ENCODE measurements around the gene CTIF. TPM values are rescaled to one million over a fixed set of nuclear protein-coding genes. Genes with fewer than 3 reads are reported as not detected.

CTIF gene
- polyA plus RNA-seq, 1 donor from 2014 or later, result 50.2 TPM

DNA sequence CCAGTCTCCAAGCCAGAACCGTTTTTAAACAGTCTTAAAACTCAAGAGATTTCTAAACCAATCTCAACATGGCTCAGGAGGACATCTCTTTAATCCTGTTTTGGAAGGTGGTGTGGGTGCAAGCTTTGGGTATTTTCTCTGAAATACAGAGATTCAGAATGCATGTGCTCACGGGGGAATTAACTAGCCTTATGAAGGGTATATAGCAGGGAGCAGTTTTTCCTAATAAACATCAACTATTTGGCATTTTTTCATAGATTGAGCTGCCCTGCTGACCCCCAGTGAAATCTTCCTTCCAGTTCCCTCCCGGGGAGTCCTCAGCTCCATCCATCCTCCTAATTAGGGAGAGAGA lies 289.3 kb downstream of the CTIF start:
- Histone ChIP-seq H3K9me2 (ENCODE audit: insufficient read depth, low read length) (no peaks in the 10 kb centered on the region), H3K27me3 (ENCODE audit: insufficient read depth, low read depth, low read length) (no peaks in the 10 kb centered on the region), H3F3A (ENCODE audit: insufficient read depth, low read length, poor library complexity, severe bottlenecking) (no peaks in the 10 kb centered on the region), H3K27ac (ENCODE audit: low read length) (no peak overlapping the region), H4K20me1 (ENCODE audit: insufficient read depth) (no peaks in the 10 kb centered on the region), H3K4me2 (ENCODE audit: low read length) (no peak overlapping the region), H2AFZ (ENCODE audit: low read depth, low read length) (no peak overlapping the region), H3K9ac (ENCODE audit: low read length) (no peak overlapping the region), H3K9me3 (ENCODE audit: low read length) (no peaks in the 10 kb centered on the region), H3K4me3 (ENCODE audit: low read length) (peak overlapping the region; percentile 25), H3K79me2 (replicated peaks; ENCODE audit: insufficient read depth, low read length) (no peaks in the 10 kb centered on the region), H3K36me3 (ENCODE audit: insufficient read depth, low read length) (no peaks in the 10 kb centered on the region)
- TF ChIP-seq, protein P1, sequence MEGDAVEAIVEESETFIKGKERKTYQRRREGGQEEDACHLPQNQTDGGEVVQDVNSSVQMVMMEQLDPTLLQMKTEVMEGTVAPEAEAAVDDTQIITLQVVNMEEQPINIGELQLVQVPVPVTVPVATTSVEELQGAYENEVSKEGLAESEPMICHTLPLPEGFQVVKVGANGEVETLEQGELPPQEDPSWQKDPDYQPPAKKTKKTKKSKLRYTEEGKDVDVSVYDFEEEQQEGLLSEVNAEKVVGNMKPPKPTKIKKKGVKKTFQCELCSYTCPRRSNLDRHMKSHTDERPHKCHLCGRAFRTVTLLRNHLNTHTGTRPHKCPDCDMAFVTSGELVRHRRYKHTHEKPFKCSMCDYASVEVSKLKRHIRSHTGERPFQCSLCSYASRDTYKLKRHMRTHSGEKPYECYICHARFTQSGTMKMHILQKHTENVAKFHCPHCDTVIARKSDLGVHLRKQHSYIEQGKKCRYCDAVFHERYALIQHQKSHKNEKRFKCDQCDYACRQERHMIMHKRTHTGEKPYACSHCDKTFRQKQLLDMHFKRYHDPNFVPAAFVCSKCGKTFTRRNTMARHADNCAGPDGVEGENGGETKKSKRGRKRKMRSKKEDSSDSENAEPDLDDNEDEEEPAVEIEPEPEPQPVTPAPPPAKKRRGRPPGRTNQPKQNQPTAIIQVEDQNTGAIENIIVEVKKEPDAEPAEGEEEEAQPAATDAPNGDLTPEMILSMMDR (IDR thresholded peaks at IDR 0.05; ENCODE audit: poor library complexity, severe bottlenecking), result no peak
- TF ChIP-seq, protein P2, sequence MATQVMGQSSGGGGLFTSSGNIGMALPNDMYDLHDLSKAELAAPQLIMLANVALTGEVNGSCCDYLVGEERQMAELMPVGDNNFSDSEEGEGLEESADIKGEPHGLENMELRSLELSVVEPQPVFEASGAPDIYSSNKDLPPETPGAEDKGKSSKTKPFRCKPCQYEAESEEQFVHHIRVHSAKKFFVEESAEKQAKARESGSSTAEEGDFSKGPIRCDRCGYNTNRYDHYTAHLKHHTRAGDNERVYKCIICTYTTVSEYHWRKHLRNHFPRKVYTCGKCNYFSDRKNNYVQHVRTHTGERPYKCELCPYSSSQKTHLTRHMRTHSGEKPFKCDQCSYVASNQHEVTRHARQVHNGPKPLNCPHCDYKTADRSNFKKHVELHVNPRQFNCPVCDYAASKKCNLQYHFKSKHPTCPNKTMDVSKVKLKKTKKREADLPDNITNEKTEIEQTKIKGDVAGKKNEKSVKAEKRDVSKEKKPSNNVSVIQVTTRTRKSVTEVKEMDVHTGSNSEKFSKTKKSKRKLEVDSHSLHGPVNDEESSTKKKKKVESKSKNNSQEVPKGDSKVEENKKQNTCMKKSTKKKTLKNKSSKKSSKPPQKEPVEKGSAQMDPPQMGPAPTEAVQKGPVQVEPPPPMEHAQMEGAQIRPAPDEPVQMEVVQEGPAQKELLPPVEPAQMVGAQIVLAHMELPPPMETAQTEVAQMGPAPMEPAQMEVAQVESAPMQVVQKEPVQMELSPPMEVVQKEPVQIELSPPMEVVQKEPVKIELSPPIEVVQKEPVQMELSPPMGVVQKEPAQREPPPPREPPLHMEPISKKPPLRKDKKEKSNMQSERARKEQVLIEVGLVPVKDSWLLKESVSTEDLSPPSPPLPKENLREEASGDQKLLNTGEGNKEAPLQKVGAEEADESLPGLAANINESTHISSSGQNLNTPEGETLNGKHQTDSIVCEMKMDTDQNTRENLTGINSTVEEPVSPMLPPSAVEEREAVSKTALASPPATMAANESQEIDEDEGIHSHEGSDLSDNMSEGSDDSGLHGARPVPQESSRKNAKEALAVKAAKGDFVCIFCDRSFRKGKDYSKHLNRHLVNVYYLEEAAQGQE (IDR thresholded peaks at IDR 0.05; ENCODE audit: borderline replicate concordance), result no peak
- TF ChIP-seq RAD21 (conservative IDR thresholded peaks at IDR 0.05) (no peak), EZH2 (IDR thresholded peaks at IDR 0.05; ENCODE audit: borderline replicate concordance, insufficient read depth, low read length, poor library complexity, severe bottlenecking) (no peak), MXI1 (conservative IDR thresholded peaks at IDR 0.05; ENCODE audit: poor library complexity, severe bottlenecking) (no peak), EP300 (conservative IDR thresholded peaks at IDR 0.05; ENCODE audit: poor library complexity, severe bottlenecking) (no peak), TAF1 (IDR thresholded peaks at IDR 0.05; ENCODE audit: low read depth) (no peak), SMC3 (conservative IDR thresholded peaks at IDR 0.05; ENCODE audit: poor library complexity) (no peak), POLR2AphosphoS5 (IDR thresholded peaks at IDR 0.05) (no peak)

GRCh38 chr18:48828691-48829442 lies 290.0 kb downstream of the CTIF start:
- no peaks in the 10 kb centered on the region for H3F3A ChIP-seq (ENCODE audit: insufficient read depth, low read length, poor library complexity, severe bottlenecking)
- no peaks in the 10 kb centered on the region for H3K27me3 ChIP-seq (ENCODE audit: insufficient read depth, low read depth, low read length)
- H3K27ac ChIP-seq (ENCODE audit: low read length), result no peak overlapping the region
- H3K9me3 ChIP-seq (ENCODE audit: low read length), result no peaks in the 10 kb centered on the region
- H2AFZ ChIP-seq (ENCODE audit: low read depth, low read length), result no peak overlapping the region
- no peaks in the 10 kb centered on the region for H4K20me1 ChIP-seq (ENCODE audit: insufficient read depth)
- H3K36me3 ChIP-seq (ENCODE audit: insufficient read depth, low read length), result no peaks in the 10 kb centered on the region
- no peaks in the 10 kb centered on the region for H3K9me2 ChIP-seq (ENCODE audit: insufficient read depth, low read length)
- no peak for TF ChIP-seq TAF1 (IDR thresholded peaks at IDR 0.05; ENCODE audit: low read depth)
- TF ChIP-seq SMC3 (conservative IDR thresholded peaks at IDR 0.05; ENCODE audit: poor library complexity), result no peak
- no peak for TF ChIP-seq EZH2 (IDR thresholded peaks at IDR 0.05; ENCODE audit: borderline replicate concordance, insufficient read depth, low read length, poor library complexity, severe bottlenecking)
- TF ChIP-seq, protein P2 (IDR thresholded peaks at IDR 0.05; ENCODE audit: borderline replicate concordance), result no peak
- TF ChIP-seq POLR2AphosphoS5 (IDR thresholded peaks at IDR 0.05), result no peak
- TF ChIP-seq MXI1 (conservative IDR thresholded peaks at IDR 0.05; ENCODE audit: poor library complexity, severe bottlenecking), result no peak
- no peak for TF ChIP-seq RAD21 (conservative IDR thresholded peaks at IDR 0.05)
- TF ChIP-seq, protein P1 (IDR thresholded peaks at IDR 0.05; ENCODE audit: poor library complexity, severe bottlenecking), result no peak
- no peak for TF ChIP-seq EP300 (conservative IDR thresholded peaks at IDR 0.05; ENCODE audit: poor library complexity, severe bottlenecking)
- no peak overlapping the region for H3K4me2 ChIP-seq (ENCODE audit: low read length)
- no peaks in the 10 kb centered on the region for H3K79me2 ChIP-seq (replicated peaks; ENCODE audit: insufficient read depth, low read length)
- peak overlapping the region; percentile 34 for H3K9ac ChIP-seq (ENCODE audit: low read length)
- peak overlapping the region; percentile 25 for H3K4me3 ChIP-seq (ENCODE audit: low read length)

Data from neural cell (in vitro differentiated cells).